HL-60 (cell line): ENCODE data around the gene HPD.

Source experiments
- TF ChIP-seq, protein P1 (sequence below): IDR thresholded peaks from one replicate; pipeline ENCODE4 v1.5.1; 2011; ENCODE audit warnings: low read length, control low read depth, inconsistent platforms; ENCODE audit not compliant: insufficient read depth
- TF ChIP-seq, protein P2 (sequence below): IDR thresholded peaks from 2 replicates; pipeline ENCODE4 v1.6.1; 2012; ENCODE audit warnings: low read depth; ENCODE audit not compliant: insufficient replicate concordance

DNA sequence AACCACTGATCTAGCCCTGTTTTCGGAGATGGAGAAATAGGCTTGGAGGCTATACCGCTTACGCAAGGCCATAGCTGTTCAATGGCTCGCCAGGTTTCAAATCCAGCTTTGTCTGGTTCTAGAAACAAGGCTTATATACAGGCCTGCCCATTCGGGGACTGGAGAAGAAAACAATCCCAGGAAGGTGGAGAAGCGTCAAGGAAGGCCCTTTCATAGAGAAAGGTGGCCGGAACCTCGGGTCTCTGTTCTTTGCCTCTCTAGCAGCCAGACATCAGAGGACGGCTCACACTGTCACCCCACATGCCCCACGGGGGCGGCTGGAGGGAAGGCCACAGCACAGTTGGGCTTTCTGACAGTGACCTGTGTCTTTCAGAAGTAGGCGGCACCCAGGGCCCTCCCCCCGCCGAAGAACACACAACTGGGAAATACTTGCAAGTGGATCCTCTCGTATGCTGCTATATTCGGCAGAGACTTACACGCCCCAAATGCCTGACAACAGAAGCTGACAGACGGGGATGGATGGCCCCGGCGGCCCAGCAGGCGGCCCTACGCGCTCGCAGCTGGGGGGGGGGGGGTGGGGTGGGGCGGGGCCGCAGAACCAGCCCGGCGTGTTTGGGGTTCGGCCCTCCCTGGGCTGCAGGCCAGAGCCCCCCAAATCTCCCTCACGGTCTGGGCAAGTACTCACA is 59.4 kb downstream of the HPD start:
- TF ChIP-seq, protein P1, sequence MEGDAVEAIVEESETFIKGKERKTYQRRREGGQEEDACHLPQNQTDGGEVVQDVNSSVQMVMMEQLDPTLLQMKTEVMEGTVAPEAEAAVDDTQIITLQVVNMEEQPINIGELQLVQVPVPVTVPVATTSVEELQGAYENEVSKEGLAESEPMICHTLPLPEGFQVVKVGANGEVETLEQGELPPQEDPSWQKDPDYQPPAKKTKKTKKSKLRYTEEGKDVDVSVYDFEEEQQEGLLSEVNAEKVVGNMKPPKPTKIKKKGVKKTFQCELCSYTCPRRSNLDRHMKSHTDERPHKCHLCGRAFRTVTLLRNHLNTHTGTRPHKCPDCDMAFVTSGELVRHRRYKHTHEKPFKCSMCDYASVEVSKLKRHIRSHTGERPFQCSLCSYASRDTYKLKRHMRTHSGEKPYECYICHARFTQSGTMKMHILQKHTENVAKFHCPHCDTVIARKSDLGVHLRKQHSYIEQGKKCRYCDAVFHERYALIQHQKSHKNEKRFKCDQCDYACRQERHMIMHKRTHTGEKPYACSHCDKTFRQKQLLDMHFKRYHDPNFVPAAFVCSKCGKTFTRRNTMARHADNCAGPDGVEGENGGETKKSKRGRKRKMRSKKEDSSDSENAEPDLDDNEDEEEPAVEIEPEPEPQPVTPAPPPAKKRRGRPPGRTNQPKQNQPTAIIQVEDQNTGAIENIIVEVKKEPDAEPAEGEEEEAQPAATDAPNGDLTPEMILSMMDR: no peak
- TF ChIP-seq, protein P2, sequence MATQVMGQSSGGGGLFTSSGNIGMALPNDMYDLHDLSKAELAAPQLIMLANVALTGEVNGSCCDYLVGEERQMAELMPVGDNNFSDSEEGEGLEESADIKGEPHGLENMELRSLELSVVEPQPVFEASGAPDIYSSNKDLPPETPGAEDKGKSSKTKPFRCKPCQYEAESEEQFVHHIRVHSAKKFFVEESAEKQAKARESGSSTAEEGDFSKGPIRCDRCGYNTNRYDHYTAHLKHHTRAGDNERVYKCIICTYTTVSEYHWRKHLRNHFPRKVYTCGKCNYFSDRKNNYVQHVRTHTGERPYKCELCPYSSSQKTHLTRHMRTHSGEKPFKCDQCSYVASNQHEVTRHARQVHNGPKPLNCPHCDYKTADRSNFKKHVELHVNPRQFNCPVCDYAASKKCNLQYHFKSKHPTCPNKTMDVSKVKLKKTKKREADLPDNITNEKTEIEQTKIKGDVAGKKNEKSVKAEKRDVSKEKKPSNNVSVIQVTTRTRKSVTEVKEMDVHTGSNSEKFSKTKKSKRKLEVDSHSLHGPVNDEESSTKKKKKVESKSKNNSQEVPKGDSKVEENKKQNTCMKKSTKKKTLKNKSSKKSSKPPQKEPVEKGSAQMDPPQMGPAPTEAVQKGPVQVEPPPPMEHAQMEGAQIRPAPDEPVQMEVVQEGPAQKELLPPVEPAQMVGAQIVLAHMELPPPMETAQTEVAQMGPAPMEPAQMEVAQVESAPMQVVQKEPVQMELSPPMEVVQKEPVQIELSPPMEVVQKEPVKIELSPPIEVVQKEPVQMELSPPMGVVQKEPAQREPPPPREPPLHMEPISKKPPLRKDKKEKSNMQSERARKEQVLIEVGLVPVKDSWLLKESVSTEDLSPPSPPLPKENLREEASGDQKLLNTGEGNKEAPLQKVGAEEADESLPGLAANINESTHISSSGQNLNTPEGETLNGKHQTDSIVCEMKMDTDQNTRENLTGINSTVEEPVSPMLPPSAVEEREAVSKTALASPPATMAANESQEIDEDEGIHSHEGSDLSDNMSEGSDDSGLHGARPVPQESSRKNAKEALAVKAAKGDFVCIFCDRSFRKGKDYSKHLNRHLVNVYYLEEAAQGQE: no peak
